NCI-H1436 (cell line): ENCODE measurements around the gene CPEB3.
"Not testable (repeated sequence)": the region's sequence is repeated elsewhere in the genome, so short reads cannot be mapped to it uniquely, and the experiment has no call there.

Experiments used
- DNase-seq: peaks from one replicate; lab custom pipeline; 2025; lab: John Stamatoyannopoulos, UW

CPEB3 gene

DNA sequence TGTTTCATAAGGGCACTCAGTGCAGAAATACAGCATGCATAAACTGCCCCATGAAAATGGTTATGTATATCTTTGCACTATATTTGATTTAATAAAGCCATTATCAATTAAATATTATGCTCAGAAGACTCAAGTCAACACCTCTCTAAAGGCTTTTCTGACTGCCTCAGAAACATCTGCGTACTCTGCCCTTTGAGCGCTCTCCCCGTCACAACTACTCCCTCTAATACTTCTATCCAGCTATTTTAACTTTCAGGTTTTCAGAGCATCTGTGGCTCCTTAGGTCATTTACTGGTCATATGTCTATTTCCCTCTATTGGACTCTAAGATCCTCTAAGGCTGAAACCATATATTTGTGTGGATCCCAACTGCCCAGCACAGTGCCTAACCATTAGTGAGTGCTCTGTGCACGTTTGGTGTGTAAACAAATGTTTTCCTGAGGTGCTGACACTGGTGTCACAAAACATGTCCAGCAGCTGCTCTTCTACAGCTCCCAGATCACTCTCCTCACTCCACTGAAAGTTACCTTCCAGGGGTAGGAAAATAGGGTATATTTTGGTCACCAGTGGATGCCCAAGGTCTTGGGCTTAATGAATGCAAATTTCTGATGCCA is 188.2 kb downstream of the CPEB3 start:
- DNase-seq, result no peak

DNA sequence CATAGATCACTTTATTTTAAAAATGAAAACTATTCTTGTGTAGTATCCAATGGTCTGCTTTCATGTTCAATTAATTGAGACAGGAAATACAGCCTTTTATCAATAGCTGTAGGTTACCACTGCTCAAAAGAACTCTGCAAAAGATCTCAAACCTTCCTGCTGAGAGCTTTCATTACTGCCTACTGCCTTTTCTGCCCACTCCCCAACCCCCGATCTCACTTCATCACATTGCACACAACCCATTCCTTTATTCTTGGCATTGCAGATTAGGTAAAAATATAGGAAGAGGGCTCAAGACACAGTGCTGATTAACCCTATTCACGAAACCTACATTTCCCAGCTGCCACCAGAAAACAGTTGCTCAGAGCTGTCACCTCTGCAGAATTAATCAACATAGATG is 195.9 kb downstream of the CPEB3 start:
- DNase-seq, result no peak

DNA sequence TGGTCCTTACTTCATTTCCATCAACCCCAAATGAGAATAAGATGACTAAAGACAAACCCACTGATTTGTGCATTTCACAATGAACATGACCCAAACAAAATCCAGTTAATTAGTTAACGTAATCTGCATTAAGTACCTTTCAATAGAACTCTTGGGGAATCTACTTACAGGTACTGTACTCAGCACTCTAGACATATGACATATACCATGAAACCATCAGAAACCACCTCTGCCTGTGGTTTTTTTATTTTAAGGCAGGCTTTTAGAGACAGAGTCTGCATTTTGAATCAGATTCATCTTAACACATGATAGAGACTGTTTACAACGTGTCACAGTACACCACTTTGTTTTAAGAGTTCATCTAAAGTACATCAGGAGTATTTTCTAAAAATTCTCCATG is 198.9 kb downstream of the CPEB3 start:
- no peak for DNase-seq

DNA sequence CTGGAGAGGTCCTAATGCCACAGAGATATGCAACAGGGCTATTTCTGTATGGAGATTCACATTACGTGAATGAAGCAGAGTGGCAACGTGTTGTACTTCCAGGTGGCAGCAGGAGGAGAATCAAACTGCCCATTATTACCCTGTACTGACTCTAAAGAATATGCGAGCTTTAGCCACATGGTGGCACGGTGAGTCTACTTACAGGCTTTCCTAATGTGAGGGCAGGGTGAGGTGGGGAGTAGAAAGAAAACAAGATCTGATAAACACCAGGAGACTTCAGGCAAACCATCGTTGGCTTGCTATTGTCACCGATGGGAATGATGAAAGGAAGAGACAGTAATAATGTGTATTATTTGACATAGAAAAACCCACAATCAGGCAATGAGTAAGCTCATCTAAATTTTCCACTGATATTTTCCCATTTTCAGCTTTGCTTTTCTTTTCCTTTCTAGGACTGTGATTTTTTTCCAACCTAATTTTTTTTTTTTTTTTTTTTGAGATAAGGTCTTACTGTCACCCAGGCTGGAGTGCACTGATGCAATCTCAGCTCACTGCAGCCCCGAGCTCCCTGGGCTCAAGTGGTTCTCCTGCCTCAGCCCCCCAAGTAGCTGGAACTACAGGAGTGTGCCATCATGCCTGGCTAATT is 203.0 kb downstream of the CPEB3 start:
- DNase-seq, result peak; percentile 85

DNA sequence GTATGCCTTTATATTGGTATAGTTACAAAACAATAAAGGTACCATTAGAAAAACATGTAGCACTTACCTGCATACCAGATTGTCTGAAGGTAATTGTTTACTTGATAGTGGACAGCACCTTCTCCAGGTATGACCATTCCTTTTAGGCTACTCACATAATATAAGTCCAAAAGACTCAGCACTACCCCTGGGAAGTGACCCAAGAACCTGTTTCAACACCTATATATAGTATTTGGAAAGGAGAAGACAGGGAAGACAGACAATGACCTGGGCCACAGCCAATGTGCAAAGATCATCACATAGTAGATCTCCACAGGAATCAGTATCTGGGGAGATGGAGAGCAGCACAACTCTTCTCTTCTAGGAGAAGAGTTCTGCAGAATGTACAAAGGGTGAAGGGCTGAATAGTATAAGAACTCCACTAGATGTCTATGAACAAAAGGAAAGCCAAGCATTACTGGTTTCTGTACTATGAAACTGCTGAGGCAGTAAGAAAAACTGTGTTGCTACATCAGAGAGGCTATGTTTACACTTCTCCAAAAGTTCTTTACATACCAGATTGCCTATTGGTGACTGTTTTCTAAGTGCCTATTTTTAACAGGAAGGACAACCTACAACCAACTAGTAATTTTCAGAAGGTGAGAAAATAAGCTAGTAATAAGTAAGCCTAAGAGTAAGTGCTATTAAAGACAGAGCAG is 208.1 kb downstream of the CPEB3 start:
- no peak for DNase-seq

DNA sequence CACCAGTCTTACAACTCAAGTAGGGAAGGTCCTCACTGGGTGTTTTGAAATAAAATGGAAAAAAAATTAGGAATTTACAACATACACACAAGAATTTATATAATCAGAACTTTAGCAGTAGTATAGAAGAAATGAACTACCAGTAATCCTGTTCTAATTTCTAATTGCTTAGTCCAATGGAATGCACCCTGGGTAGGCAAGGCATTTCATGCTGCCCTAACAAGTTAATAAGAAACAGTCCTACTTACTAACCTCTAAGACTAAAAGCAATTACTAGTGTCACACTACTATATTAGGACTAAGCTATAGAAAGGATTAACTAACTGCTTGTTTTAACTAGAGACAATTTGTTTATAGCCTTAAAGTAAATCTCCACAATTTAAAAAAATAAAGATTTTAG is 209.2 kb downstream of the CPEB3 start:
- DNase-seq, result no peak

DNA sequence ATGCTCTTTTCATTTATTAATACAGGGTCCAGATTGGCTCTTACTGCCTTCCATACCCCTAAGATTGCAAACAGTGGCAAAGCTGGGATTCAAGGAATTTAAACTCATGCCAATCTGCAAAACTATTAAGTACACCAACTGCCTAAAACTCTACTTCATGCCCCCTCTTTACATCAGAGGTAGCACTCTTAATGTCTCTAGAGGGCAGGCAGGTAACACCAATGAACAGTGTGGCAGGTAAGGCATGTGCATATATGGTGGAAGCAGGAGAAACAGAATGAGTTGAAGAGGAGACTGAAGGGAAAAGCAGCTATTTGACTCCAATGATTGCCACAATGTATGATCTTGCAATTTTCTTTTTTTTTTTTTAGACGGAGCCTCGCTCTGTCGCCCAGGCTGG is 210.6 kb downstream of the CPEB3 start:
- DNase-seq, result no peak

DNA sequence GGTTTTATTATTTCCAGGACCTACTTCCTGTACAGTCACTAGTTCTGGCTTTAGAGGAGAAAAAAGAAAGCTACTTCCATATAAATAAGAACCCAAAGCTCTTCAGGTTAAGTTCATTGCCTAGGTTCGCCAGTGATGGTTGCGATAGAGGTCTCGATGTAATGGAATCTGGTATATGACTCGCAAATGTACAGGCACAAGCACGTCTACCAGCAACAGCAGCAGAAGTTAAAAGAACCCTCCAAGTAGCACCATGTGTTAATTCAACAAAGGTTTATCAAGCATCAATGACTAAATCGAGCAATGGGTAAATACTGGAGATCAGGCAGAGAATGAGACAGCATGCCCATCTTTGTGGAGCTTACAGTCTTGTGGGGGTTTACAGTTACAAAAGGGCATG is 211.9 kb downstream of the CPEB3 start:
- no peak for DNase-seq

DNA sequence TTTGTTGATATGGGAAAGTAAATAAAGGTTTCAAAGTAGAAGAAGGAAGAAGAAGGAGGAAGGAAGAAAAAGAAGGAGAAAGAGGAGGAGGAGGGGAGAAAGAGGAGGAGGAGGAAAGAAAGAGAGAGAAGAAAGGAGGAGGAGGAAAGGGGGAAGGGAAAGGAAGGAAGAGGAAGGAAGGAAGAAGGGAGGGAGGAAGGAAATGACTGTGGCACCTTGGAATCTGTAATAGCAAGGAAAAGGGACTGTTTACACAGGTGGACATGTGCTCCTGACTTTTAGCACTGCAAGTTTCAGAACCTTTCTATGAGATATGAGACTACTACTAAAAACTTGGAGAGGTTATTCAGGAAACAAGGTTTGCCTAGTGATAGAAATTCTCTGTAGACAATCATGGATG is 214.2 kb downstream of the CPEB3 start:
- no peak for DNase-seq

DNA sequence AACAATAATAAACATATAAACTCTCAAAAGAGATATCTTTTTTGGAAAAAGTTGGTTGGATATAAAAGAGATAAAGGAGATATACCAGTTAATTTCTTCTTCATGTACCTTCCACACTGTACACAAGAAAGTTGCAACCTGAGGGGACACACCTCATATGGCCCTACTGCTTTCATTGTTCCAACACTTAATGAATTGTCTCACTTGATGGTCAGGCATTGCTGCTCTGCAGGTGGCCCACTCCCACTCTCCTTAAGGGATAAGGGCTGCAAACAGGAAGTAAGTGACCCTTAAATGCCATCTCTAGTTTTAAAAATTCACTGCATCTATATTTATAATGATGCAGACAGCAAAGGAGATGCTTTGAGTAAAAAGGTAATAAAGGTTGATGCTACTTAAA is 215.0 kb downstream of the CPEB3 start:
- DNase-seq, result no peak

DNA sequence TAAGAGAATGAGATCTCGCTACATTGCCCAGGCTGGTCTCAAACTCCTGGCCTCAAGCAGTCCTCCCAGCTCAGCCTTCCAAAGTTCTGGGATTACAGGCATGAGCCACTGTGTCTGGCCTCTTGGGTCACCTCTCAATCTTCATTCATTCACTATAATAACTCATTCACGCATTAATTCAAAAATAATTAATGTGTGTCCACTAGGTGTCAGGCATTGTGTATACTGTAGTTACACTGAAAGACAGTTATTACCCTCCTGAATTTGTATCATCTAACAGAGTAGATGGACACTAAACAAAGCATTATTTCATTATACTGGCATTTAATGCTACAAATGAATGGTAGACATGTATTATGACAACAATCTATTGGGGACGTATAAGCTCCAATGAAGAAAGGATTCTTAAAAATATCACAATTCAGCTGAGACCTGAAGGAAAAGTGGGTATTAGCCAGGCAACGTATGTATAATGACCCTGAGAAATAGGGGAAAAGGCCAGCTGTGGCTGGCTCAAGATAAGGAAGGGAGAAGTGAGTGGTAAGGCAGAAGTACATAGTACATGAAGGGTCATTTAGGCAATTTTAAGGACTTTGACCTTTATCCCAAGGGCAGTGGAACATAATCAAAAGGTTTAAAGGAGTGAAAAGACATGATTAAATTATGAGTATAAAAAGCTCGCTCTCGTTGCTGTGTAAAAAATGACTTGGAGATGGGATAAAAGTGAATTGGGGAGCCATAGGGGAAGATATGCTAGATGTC is 216.6 kb downstream of the CPEB3 start:
- no peak for DNase-seq

DNA sequence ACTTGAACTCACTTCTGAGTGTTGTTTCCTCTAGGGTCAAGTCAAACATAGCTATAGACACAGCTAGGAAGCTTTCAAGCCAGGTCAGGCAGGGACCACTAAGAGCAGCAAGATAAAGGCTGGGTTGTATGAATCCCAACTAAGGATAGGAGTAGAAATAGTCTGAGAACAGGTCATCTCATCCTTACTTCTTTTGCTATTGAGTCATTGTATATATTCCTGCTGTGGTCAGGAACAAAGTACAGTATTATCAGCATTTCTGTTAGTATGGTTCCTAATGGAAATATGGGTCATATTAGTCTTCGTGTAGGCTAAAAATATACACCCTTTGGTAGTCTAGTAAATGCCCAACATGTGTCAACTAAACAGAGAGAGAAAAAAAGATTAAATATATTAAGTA is 222.0 kb downstream of the CPEB3 start:
- DNase-seq, result no peak

DNA sequence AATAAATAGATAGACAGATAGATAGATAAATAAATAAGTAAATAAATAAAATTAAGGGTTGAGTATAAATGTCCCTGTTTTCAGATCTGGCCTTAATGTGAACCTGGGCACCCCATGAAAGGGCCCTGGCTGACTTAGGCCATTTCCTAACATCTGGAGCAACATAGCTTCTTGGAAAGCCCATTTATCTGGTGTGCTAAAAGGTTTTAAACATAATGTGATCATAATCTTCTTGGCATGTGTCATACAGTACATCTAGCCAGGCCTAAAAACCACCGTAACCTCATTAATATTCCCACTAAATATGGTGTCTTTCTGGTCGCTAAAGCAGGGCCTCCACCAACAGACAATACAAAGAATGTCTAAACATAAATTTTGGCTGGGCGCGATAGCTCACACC is 224.5 kb downstream of the CPEB3 start:
- DNase-seq, result no peak

DNA sequence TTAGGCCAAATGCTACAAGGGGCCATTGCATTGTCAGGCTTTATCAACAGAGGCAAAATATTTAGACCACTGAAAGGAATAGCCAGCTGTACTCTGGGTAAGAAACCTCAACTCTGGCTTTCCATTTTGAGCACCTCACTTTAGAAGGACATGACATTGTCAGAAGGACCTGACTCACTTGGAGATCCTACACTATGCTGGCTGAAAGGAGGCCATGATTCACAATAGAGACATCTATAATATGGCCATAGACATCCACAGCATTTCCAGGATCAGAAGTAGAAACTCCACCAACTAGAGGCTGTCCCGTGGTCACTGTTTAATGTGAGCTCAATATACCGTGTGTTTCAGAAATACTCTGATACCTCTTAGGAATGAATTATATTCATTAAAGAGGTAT is 226.4 kb downstream of the CPEB3 start:
- DNase-seq, result no peak

DNA sequence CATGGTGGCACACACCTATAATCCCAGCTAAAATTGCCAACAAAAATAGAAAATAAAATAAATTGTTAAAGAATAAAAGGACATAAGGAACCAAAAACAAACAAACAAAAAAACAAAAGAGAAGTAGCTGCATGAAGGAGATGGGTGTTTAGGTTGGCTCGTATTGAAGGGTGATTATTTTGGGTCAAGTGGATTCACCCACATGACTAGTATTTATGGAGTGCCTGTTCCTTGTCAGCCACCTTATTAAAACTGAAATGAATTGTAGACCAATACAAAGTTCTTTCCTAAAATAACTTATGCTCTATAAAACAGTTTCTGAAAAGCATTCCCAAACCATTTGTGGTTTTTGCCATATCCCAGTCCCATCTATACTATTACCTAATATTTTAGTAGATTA is 228.6 kb downstream of the CPEB3 start:
- DNase-seq, result no peak

DNA sequence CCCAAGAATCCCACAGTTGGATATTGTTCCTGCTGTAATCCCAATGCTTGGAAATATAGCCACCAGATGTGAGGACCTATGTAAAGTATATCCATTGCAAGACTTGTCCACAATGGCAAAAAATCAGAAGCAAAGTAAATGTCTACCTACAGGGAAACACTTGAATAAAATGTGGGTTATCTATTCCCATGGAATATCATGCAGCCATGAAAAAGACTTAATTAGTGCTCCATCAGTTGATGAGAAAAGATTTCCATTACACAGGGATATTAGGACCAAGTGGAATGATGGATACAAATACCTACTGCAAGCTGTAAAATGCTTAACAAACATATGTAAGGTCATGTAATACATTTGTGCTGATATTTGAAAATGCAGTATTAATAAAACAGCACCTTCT is 236.1 kb downstream of the CPEB3 start:
- DNase-seq, result no peak

DNA sequence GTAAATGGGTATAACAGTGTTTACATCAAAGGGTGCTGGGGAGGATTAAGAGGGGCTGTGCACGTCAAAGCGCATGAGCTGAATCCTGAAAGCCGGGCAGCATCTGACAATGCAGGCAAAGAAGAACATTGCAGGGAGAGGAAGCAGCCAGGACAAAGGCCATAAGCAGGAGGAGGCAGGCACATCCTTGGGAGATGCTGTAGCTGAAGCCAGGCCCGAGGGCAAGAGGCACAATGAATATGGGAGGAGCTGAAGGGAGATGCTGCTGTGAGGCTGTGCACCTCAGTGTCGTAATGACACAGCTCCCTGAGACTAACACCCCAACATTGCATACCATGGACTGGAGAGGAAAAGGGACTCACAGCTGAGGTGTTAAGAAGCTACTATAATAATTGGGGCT is 238.1 kb downstream of the CPEB3 start:
- no peak for DNase-seq

DNA sequence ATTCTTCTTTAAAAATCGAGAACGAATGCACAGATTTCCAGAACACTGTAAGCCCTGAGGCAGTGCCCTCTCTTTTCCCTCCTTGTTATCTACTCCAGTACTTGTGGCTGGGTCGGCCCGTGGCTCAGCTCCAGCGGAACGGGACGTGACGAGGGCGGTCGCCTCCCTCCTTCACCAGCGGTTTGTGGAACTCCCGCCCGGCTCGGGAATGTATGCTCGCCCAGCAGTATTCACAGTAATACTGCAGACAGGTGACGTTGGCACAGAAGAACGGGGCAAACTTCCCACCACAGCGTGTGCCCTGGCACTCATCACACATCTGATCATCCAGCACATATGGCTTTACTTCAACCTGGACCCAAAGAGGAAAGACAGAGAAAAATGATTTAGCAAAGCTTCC is 238.8 kb downstream of the CPEB3 start:
- no peak for DNase-seq

DNA sequence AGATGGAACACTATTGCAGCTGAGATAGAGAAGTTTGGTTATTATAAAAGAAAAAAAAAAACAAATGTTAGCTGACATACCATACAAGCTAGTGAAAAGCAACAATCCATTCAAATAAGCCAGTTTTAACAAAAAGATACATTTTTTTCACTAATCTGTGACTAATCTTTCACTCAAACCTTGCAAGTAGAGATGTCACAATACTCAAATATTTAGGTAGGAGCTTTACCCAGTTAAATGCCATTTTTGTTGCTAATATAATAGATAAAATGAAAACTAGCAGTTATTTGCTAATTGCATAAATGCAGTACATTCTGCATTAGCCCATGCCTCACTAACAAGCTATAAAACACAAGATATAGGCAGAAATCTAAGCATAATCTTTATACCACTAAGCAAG is 243.7 kb downstream of the CPEB3 start:
- DNase-seq, result no peak

DNA sequence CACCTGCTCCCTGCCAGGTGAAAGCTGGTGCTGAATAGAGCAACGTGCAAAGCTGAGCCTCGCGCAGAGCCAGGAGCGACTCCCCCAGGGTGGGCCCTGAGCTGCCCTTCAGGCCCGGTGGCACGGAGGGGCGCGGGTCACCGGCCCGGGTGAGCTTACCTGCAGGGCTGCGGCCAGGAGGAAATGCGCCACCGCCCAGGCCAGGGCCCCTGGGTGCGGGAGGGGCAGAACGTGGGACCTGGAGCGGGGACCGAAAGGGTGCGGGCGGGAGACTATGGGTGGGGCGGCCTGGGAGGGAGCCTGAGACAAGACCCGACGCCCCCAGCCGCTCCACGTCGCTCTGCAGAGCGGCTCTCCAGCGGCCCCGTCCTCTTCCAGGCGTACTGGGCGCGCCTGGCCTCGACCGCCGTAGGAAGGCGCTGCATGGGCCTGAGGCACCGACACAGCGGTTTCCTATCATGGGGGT is 245.2 kb downstream of the CPEB3 start:
- no peak for DNase-seq

DNA sequence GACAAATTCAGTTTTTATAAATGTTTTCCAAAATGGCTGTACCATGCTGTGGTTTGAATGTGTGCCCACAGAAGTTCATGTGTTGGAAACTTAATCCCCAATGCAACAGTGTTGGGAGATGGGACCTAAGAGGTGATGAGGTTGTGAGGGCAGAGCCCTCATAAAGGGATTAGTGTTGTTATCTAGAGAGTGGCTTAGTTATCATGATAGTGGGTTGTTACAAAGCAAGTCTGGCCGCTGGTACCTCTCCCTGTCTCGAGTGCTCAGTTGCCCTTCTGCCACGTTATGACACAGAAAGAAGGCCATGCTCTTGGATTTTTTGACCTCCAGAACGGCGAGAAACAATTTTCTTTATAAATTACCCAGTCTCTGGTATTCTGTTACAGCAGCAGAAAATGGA is 248.3 kb downstream of the CPEB3 start:
- DNase-seq, result no peak

DNA sequence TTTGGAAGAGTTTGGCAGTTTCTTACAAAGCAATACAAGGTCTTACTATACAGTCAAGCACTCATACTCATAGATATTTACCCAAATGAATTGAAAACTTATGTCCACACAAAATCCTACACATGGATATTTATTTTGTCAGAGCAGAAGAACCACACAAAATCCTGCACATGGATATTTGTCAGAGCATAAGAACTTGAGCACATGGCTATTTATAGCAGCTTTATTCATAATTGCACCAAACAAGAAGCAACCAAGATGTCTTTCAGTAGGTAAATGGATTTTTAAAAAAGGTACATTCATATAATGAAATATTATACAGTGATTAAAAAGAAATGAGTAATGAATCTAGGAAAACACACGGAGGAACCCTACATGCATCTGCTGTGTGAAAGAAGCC is 251.9 kb downstream of the CPEB3 start:
- DNase-seq, result no peak

DNA sequence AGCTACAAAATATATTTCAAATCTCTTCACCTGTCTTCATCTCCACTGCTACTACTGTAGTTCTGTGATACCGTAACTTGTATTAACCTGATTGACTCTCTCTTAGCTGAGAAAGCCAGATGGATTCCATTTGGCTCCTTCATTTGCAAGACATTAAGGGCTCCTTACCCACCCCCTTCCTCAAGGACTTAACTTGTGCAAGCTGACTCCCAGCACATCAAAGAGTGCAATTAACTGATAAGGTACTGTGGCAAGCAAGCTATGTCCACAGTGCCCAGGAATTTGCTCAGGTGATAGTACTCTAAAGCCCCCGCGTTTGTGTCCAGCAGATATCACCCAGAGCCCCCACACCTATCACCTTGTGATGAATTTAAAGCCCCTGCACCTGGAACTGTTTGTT is 257.8 kb downstream of the CPEB3 start:
- DNase-seq, result not testable (repeated sequence)
